HEK293 (cell line): ENCODE results near the gene TP53TG3.
A peak's percentile ranks its signal among the peaks of the same experiment; 100 is the strongest.
"Not testable (repeated sequence)": the region's sequence is repeated elsewhere in the genome, so short reads cannot be mapped to it uniquely, and the experiment has no call there.

ENCODE experiments used
- CTCF ChIA-PET: fragments of 350-600 bp; formaldehyde crosslinking; extraction: SDS; loops from one replicate; lab custom pipeline; 2021; ENCODE audit warnings: antibody characterized with exemption; lab: Yijun Ruan, JAX
- POLR2A ChIA-PET: fragments of 300-600 bp; formaldehyde crosslinking; extraction: SDS; loops from one replicate; lab custom pipeline; 2020; ENCODE audit warnings: antibody characterized with exemption, inconsistent platforms; lab: Yijun Ruan, JAX
- H3K27ac ChIP-seq: fragments of 200-500 bp; sonication (Bioruptor generic); 2 replicates; pipeline ENCODE4 v1.5.1; 2014; ENCODE audit warnings: low read depth, low read length, control low read depth, inconsistent platforms; ENCODE audit errors: extremely low read depth
- H3K36me3 ChIP-seq, 2 experiments: fragments of 200-500 bp in 1 of 2; sonication (Bioruptor generic) in 1 of 2; 1 replicate in 1 of 2; 2 replicates in 1 of 2; pipeline ENCODE4 v1.5.1; 2014 to 2017; ENCODE audit warnings: inconsistent platforms in 2 of 2, low read length in 2 of 2; ENCODE audit not compliant: control insufficient read depth in 2 of 2, insufficient read depth in 1 of 2
- H3K4me1 ChIP-seq: fragments of 200-500 bp; sonication (Bioruptor generic); 2 replicates; pipeline ENCODE4 v1.5.1; 2014; ENCODE audit warnings: mild to moderate bottlenecking, low read length, inconsistent platforms; ENCODE audit not compliant: control insufficient read depth, insufficient read depth
- H3K4me3 ChIP-seq: 2 replicates; pipeline ENCODE4 v1.5.1; 2011; ENCODE audit warnings: low read depth, mild to moderate bottlenecking, control low read depth, low read length, moderate library complexity
- H3K9me3 ChIP-seq: fragments of 200-500 bp; sonication (Bioruptor generic); 2 replicates; pipeline ENCODE4 v1.5.1; 2014; ENCODE audit warnings: low read depth, low read length, inconsistent platforms; ENCODE audit not compliant: control insufficient read depth, insufficient read depth
- ZNF366 ChIP-seq: fragments of 450-650 bp; formaldehyde crosslinking; conservative IDR thresholded peaks from 2 replicates; pipeline ENCODE4 v1.5.1; 2016; ENCODE audit warnings: missing biosample characterization, missing genetic modification characterization
- ZNF785 ChIP-seq: fragments of 450-650 bp; formaldehyde crosslinking; IDR thresholded peaks from 2 replicates; pipeline ENCODE4 v1.5.1; 2016; ENCODE audit warnings: missing biosample characterization, missing genetic modification characterization
- TF ChIP-seq, protein P1 (sequence below): fragments of 450-650 bp; formaldehyde crosslinking; IDR thresholded peaks from 2 replicates; pipeline ENCODE4 v1.5.1; 2016; ENCODE audit warnings: missing biosample characterization, missing genetic modification characterization, low read depth

The TP53TG3 gene, protein sequence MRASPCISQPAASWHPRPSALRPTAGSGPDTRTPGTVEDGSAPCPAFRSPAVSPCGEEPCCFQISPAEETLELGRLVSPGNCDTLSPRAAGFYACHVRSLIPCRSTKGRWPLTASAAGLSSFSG

DNA sequence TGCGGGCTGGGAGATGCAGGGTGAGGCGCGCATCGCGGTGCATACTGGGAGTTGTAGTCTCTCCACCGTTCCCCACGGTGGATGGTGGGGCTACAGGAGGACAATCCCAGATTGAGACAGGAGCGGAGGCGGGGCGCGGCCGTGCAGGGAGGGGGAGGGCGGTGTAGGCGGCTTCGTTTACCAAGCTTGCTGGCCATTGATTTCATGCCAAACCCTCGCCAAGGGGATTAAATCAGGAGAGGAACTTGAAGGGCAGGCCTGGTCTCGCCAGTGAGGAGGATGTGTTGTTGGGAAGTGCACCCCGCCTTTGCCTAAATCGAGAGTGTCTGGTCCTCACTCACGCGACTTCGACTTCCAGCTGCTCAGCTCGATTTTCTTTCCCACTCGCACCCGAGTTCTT, at the start of gene TP53TG3:
Gene TP53TG3 (minus strand): TSS at position 101 of the 400 bp plus-strand sequence. CDS start 68 bp downstream, at position 33.
- CTCF ChIA-PET, H3K36me3 ChIP-seq, H3K27ac ChIP-seq, H3K4me1 ChIP-seq, H3K9me3 ChIP-seq, H3K4me3 ChIP-seq, POLR2A ChIA-PET: not testable (repeated sequence)

DNA sequence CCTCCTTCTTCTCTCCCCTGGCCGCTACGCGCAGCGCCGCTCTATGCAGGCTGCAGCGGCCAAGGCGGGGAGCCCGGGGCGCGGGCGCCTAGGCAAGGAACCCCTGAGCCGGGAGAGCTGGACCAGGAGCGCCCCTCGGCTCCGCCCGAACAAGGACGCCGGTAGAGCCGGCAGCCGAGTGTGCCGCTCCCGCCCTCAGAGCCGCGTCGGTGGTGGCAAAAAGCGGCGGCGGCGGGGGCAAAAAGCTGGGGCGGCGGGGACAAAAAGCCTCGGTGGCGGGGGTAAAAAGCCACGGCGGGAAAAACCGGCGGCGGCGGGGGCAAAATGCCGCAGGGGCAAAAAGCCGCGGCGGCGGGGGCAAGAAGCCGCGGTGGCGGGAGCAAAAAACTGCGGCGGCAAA, 25.1 kb downstream of the TP53TG3 start:
- H3K27ac ChIP-seq, H3K4me1 ChIP-seq, H3K4me3 ChIP-seq, POLR2A ChIA-PET, CTCF ChIA-PET, H3K36me3 ChIP-seq, H3K9me3 ChIP-seq: not testable (repeated sequence)

DNA sequence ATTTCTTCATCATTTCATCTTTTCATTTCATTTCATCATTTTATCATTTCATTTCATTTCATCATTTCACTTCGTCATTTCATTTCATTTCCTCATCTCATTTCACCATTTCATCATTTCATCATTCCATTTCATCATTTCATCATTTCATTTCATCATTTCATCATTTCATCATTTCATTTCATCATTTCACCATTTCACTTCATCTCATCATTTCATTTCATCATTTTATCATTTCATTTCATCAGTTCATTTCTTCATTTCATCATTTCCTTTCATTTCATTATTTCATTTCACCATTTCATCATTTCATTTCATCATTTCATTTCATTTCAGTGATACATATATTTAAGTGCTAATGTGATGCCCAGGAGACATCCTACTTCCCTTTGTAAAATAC, 28.4 kb downstream of the TP53TG3 start:
- H3K4me3 ChIP-seq, H3K36me3 ChIP-seq, CTCF ChIA-PET, H3K9me3 ChIP-seq, H3K27ac ChIP-seq, H3K4me1 ChIP-seq, POLR2A ChIA-PET: not testable (repeated sequence)
- TF ChIP-seq, protein P1, sequence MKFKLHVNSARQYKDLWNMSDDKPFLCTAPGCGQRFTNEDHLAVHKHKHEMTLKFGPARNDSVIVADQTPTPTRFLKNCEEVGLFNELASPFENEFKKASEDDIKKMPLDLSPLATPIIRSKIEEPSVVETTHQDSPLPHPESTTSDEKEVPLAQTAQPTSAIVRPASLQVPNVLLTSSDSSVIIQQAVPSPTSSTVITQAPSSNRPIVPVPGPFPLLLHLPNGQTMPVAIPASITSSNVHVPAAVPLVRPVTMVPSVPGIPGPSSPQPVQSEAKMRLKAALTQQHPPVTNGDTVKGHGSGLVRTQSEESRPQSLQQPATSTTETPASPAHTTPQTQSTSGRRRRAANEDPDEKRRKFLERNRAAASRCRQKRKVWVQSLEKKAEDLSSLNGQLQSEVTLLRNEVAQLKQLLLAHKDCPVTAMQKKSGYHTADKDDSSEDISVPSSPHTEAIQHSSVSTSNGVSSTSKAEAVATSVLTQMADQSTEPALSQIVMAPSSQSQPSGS, result peak; percentile 52; the same call in 1 of the 2 replicates

DNA sequence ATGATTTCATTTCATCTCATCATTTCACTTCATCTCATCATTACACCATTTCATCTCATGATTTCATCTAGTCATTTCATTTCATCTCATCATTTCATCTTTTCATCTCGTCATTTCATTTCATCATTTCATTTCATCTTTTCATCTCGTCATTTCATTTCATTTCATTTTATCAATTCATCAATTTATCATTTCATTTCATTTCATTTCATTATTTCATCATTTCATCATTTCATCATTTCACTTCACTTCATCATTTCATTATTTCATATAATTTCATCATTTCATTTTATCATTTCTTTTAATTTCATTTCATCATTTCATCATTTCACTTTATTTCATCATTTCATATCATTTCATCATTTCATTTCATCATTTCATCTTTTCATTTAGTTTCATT, 29.2 kb downstream of the TP53TG3 start:
- H3K9me3 ChIP-seq, CTCF ChIA-PET, H3K4me1 ChIP-seq, H3K4me3 ChIP-seq, POLR2A ChIA-PET, H3K27ac ChIP-seq, H3K36me3 ChIP-seq: not testable (repeated sequence)
- TF ChIP-seq, protein P1, result peak; percentile 74

DNA sequence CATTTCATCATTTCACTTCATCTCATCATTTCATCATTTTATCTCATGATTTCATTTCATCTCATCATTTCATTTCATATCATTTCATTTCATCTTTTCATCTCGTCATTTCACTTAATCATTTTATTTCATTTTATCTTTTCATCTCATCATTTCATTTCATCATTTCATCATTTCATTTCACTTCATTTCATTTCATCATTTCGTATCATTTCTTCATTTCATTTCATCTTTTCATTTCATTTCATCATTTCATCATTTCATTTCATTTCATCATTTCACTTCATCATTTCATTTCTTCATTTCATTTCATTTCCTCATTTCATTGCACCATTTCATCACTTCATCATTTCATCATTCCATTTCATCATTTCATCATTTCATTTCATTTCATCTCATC, 29.8 kb downstream of the TP53TG3 start:
- H3K4me1 ChIP-seq, H3K9me3 ChIP-seq, H3K27ac ChIP-seq, CTCF ChIA-PET, H3K36me3 ChIP-seq, POLR2A ChIA-PET, H3K4me3 ChIP-seq: not testable (repeated sequence)

DNA sequence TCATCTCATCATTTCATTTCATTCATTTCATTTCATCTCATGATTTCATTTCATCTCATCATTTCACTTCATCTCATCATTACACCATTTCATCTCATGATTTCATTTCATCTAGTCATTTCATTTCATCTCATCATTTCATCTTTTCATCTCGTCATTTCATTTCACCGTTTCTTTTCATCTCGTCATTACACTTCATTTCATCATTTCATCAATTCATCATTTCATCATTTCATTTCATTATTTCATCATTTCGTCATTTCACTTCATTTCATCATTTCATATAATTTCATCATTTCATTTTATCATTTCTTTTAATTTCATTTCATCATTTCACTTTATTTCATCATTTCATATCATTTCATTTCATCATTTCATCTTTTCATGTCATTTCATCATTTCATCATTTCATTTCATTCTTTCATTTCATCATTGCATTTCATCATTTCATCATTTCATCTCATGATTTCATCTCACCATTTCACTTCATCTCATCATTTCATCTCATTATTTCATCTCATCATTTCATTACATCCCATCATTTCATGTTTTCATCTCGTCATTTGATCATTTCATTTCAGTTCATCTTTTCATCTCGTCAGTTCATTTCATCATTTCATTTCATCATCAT, 30.6 kb downstream of the TP53TG3 start:
- POLR2A ChIA-PET, H3K4me3 ChIP-seq, H3K36me3 ChIP-seq, H3K27ac ChIP-seq: not testable (repeated sequence)
- TF ChIP-seq ZNF366 (tag by site-specific recombination) (0 out of 2 replicates have a peak, but pooled peaks have one; percentile 11), ZNF785 (tag by site-specific recombination) (0 out of 2 replicates have a peak, but pooled peaks have one; percentile 30)
- TF ChIP-seq, protein P1, result peak; percentile 61
- TF ChIP-seq, all 188 proteins: peak for 3; not testable (repeated sequence) for 185
- H3K4me1 ChIP-seq, H3K9me3 ChIP-seq, CTCF ChIA-PET: not testable (repeated sequence)
